Iris pigment epithelial cell (primary cell): ENCODE results near the gene IBTK.
"Not testable (repeated sequence)": the region's sequence is repeated elsewhere in the genome, so short reads cannot be mapped to it uniquely, and the experiment has no call there.

Experiments
- DNase-seq: peaks from one replicate; pipeline ENCODE4 v3.0.0-alpha.2; 2011; ENCODE audit warnings: low read depth

The IBTK gene, protein sequence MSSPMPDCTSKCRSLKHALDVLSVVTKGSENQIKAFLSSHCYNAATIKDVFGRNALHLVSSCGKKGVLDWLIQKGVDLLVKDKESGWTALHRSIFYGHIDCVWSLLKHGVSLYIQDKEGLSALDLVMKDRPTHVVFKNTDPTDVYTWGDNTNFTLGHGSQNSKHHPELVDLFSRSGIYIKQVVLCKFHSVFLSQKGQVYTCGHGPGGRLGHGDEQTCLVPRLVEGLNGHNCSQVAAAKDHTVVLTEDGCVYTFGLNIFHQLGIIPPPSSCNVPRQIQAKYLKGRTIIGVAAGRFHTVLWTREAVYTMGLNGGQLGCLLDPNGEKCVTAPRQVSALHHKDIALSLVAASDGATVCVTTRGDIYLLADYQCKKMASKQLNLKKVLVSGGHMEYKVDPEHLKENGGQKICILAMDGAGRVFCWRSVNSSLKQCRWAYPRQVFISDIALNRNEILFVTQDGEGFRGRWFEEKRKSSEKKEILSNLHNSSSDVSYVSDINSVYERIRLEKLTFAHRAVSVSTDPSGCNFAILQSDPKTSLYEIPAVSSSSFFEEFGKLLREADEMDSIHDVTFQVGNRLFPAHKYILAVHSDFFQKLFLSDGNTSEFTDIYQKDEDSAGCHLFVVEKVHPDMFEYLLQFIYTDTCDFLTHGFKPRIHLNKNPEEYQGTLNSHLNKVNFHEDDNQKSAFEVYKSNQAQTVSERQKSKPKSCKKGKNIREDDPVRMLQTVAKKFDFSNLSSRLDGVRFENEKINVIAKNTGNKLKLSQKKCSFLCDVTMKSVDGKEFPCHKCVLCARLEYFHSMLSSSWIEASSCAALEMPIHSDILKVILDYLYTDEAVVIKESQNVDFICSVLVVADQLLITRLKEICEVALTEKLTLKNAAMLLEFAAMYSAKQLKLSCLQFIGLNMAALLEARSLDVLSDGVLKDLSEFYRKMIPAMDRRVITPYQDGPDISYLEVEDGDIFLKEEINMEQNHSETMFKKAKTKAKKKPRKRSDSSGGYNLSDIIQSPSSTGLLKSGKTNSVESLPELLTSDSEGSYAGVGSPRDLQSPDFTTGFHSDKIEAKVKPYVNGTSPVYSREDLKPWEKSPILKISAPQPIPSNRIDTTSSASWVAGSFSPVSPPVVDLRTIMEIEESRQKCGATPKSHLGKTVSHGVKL (N-terminal part only)

DNA sequence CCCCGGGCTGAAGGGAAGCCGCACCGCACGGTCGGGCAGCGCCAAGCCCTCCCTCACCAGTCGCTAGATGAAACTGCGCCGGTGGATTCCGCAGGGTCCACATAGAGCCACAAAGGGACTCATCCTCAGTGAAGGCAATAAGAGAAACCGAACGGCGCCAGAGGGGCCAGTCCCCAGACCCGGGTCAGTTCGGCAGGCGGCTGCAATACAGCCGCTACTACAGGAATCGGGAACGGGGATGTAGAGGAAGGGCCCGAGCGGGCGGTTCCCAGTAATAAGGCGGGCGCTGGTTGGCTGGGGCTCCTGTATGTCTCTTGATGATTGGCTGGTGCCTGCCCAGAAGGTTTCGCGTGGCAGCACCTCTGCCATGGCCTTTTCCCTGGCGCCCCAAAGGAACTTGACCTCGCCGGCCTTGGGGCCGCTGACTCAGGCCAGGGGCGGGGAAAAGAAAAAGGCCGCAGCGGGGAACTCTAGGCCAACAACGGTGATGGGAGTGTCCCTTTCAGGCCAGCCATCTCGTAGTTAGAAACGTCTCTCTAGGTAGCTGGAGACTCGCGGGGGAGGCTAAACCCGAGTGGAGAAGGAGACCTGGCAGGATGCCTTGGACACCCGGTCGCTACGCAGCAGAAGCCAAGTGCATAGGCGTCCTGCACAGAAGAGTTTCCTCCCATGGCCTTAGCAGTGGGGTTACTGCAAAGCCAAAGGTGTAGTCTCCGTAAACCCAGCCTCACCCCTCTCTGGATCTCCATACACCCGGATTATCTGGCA is at the start of gene IBTK:
IBTK (minus strand) TSS at position 240 of the 768 bp plus-strand sequence. CDS start 7,258 bp downstream, outside the sequence.
- DNase-seq: peak; percentile 92

DNA sequence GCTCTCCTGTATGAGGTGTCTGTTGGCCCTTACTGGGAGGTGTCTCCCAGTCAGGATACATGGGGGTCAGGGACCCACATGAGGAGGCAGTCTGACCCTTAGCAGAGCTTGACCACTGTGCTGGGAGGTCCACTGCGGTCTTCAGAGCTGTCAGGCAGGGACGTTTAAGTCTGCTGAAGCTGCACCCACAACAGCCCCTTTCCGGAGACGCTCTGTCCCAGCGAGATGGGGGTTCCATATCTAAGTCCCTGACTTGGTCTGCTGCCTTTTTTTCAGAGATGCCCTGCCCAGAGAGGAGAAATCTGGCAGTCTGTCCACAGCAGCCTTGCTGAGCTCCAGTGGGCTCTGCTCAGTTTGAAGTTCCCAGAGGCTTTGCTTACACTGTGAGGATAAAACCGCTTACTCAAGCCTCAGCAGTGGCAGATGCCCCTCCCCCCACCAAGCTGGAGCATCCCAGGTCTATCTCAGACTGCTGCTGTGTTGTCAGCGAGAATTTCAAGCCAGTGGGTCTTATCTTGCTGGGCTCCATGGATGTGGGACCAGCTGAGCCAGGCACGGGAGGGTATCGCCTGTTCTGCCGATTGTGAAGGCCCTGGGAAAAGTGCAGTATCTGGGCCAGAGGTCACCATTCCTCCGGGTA is 36.3 kb upstream of the IBTK start:
- DNase-seq: no peak

DNA sequence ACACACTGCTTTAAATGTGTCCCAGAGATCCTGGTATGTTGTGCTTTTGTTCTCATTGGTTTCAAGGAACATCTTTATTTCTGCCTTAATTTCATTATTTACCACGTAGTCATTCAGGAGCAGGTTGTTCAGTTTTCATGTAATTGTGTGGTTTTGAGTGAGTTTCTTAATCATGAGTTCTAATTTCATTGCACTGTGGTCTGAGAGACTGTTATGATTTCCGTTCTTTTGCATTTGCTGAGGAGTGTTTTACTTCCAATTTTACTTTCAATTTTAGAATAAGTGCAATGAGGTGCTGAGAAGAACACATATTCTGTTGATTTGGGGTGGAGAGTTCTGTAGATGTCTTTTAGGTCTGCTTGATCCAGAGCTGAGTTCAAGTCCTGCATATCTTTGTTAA is 34.0 kb upstream of the IBTK start:
- not testable (repeated sequence) for DNase-seq

DNA sequence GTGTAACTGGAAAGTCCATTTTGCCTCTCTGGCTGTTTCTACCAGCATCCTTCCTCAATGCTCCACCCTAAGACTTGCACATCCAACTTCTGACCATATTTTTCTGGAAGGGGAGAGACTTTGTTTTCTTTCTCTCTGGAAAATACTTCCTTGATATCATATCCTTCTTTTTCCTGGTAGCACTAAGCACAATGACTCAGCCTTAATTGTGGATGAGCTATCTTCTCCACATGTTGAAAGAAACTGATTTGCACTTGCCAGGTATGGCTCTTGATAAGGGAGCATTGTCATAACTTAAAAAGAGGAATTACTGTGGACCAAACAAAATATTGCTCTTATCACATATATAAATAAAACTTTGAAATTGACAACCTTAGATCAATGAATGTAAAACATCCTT is 30.1 kb upstream of the IBTK start:
- no peak for DNase-seq

DNA sequence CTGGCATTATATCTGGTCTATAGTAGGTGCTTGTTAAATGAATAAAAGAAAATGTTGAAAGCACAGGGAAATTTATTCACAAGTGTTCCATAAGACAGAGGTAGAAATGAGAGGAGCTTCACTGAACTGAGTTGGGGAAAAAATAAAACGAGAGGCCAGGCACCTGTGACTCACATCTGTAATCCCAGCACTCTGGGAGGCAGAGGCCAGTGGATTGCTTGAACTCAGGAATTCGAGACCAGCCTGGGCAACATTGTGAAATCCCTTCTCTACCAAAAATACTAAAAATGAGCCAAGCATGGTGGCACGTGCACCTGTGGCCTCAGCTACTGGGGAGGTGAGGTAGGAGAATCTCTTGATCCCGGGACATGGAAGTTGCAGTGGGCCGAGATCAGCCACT is 28.1 kb upstream of the IBTK start:
- no peak for DNase-seq

DNA sequence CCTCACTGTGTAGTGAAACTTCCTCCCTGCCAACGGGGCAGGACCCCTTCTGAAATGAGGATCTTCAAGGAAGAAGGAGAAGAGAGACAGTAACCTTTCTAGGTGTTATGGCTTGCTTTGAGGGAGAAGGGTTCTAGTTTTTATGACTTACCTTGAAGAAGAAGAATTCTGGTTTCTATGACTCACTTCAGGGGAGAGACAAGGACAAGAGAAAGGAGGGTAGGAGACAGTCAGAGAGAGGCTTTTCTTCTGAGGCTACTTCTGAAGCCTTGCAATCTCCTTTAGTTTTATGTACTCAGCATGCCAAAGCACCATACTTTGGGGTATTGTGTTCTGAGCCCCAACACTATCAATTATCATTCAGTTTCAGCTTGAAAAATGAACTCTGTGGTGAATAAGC is 25.8 kb upstream of the IBTK start:
- no peak for DNase-seq

DNA sequence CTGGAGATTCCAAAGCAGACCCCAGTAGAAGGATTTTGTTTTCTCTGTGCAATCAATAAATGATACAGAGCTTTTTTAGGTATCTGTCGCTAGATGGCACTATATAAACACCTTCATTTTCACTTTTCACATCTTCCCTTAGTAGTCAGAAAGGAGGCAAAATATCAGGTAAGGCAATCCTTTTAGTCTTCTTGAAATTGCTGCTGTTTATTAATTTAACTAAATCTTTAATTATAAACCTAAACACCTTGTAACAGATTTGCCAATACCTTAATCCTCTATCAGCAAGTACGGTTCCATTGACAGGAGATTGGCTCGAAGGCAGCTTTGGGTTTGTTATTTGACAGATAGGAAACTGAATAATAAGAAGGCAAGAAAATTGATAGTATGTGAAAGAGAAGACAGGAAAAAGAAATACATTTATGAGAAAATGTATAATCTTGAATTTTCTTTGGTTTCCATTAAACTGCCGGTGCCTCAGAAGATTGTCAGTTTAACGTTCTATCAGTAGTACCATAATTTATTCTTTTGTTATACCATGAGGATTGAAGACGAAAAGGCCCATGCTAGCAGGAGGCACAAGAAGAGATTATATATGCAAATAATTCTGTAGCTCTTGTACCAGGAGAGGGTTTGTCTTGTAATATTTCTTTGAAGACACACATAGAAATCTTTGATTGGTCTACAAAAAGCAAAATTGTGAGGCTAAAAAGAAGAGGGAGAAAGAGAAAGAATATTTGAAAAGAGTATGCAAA is 23.5 kb upstream of the IBTK start:
- peak; percentile 45 for DNase-seq

DNA sequence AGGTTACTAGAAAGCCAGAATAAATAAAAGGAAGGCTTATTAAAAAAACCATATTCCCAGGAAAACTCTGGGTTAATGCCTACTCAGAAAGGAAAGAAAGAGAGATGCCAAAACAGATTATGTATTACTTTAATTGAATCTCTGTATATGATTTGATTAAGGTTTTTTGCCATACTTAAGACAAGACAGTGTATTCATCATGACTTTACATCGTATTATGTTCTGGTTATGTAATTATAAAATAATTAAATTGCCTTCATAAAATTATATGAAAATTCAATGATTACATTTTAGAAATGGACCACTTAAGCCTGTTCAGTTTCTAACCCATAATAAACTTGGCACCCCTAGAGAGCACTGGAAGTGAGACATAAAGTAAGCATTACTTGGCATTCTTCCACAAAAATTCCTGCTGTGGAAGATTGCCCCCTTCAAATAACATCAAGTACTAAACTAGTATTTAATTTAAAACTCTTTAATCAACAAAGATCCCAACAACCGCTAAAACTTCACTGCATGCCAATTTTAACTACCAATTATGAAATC is 20.8 kb upstream of the IBTK start:
- DNase-seq: no peak

DNA sequence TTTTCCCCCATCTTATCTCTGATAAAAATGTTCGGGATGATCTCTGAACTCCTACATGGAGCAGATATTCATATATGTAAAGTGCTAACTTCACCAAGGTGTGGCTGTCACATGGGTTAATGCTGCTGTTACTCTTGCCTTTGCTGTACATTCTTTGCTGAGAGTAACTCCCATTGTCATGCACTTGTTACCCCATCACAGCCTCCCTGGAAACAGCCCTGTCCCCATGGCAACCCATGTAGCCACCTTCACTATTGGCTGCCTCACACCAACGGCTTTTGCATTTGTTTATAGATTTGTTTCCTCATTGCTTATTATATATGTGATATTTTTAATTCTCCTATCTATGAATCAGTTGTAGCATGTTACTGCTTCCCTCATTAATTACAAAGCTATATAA is 17.3 kb upstream of the IBTK start:
- DNase-seq: no peak

DNA sequence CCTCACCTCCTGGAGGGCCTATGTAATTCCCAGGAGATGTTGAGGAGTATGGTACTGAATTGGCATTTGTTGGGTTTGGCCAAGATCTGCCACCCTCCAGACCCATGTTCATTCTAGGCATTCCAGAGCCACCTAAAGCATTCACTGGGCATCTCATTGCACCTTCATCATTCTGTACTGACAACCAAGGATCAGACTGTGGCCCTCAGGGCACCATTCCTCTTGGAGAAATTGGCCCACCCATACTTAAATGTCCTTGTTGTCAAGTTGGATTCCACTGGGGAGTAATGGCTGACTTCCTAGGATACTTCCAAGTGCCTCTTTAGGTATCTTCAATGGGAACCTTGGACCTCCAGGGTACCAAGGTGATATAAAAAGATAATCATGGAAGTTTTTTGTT is 16.8 kb upstream of the IBTK start:
- DNase-seq: no peak

DNA sequence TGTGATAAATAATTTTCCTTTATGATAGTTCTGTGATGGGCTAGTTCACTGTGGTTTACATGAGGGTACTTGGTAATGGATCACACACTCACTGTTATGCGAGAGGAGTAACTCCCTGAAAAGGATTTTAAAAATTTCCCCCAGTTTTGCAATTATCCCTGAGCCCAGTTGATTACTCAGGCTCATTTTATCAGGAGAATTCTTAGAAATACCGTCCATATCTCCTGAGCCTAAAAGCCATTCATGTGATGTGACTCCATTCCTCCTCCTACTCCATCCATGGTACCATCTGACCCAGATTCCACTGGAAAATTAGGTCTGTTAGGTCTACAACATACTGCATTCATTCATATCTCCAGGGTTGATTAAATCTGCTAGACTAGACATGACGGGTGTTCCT is 16.4 kb upstream of the IBTK start:
- no peak for DNase-seq

DNA sequence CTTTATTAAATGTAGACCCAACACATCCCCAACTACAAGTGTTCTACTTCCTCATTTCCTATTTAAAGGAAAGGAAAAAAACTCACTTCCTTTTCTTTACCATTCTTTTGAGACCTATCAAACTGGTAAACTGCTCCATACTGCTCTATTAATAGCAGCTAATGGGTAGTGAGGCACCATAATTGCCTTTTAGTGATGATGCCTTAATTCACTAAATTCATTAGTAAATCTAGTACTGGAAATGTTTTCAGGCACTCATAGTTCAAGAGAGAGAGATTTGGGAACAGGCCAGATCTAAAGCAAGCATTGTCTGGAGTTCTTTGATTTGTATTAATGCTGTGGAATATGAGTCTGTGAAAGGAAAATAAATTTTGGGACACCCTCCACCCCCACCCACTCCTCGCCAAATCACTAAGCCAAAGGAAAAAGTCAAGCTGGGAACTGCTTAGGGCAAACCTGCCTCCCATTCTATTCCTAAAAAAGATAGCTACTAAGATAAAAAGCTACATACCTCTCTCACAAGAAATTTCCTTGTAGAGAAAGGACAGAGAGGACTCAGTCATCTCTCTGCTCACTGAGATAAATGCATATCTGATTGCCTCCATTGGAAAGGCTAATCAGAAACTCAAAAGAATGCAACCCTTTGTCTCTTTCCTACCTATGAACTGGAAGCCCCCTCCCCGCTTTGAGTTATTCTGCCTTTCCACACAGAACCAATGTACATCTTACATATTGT is 13.6 kb upstream of the IBTK start:
- DNase-seq: no peak

DNA sequence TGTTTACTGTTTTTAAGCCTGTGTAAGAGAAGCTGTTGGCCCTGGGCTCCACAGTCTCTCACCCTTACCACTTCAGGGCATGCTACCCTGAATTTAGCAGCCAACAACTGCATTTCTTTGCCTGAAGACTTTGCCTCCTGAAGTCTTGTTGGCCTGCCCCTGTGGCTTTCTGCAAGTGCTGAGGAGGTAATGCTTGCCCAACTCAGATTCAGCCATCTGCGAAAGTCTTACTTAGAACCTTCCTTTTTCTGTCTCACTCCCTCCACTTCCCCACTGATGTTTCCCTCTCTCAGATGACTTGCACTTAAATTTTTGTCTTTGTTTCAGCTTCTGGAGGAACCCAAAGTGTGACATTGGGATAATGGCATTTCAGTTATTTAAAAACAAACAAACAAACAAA is 11.8 kb upstream of the IBTK start:
- DNase-seq: no peak

DNA sequence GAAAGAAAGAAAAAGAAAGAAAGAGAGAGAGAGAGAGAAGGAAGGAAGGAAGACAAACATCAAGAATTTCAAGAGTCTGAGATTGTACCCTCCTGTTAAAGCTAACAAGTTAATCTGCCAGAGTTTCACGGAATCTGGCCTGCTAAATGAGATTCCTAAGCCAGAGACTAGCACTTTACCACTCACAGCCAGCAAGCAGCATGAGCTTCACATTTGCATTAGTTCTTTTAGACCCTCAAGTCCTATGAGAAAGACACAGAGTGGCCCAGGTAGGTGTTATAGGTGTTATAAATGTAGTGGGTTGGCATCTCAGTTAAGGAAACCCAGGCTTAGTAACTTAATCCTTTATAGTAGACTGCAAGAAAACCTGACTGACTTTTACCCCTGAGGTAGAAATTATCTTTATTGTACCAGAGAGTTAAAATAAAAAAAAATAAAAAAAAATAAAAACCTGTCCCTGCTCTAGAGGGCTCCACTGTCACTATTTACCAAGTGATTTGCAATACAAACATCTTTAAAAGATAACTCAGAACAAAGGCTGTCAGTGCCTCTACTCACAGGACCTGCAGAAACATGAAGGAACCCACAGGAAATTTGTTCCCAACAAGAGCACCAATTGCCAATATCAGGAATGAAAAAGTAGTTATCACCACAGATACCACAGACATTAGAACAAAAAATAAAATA is 9.7 kb upstream of the IBTK start:
- DNase-seq: no peak

DNA sequence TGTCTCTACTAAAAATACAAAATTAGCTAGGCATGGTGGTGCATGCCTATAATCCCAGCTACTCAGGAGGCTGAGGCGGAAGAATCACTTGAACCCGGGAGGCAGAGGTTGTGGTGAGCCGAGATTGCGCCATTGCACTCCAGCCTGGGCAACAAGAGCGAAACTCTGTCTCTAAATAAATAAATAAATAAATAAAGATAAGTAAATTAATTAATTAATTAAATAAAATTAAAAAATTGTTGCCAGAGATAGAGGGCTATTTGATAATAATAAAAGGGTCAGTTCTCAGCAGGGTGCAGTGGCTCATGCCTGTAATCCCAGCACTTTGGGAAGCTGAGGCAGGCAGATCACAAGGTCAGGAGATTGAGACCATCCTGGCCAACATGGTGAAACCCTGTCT is 7.2 kb upstream of the IBTK start:
- DNase-seq: not testable (repeated sequence)

DNA sequence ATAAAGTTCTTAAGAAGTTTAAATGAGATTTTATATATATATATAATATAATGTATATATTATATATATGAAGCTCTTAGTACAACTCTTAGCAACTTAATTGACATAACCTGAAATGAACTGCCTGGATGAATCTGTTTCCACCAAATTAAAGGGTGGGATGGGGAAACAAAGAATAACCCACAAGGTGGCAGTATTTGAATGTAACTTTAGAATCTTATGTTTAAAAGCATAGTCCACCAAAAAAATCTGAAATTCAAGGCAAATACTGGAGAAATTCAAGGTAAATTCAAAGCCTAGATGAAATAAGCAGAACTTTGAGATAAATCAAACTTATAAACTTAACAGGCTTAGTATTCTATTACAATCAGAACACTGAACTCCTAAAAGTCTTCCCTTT is 4.4 kb upstream of the IBTK start:
- peak; percentile 49 for DNase-seq

DNA sequence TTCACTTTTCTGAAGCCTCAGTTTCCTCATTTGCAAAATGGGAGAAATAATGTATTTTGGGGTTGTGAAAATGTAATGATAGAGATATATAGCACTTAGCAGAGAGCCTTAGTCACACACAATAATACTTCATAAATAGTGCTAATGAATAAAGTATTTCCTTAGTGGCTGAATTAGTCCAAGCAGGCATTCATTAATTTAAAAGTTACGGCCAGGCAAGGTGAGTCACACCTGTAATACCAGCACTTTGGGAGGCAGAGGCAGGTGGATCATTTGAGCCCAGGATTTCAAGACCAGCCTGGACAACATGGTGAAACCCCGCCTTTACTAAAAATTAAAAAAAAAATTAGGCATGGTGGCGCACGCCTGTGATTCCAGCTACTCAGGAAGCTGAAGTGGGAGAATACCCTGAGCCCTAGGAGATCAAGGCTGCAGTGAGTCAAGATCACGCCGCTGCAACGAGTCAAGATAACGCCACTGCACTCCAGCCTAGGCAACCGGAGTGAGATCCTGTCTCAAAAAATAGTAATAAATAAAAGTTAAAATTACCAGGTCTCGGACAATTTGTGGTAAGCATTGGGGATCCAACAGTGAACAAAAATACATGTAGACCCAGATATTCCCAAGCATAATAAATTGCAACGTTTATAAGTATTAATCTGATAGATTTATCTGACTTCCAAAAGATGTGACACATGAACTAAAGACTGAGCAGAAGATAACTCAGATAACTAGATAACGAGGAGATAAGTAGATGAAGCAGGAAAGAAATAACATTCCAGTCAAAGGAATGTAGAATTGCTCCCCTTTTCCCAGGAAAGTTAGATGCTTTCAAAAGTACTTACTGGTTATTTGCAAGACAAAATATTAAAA is 2.1 kb upstream of the IBTK start:
- DNase-seq: no peak

DNA sequence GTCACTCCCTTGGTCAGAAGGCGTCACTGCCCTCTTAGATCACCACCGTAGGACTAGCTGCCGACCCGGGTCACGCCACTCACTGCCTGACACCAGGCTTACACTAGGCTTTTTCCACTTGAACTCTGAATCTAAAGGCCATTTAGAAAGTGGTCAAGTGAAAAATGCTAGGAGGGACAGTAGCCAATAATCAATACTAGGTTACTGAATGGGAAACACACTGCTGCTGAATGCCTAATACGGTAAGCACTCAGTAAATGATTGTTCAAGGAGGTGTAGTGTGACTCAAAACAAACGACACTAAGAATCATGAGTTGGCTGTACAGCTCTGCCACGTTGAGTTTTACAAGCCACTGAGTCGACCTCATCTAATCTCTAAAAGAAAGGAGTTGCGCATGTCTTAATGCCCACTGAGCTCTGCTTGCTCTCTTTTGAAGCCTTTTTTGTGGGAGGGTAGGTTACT is 760 bp upstream of the IBTK start:
- DNase-seq: peak; percentile 65
